Heart left ventricle (tissue), 13 donors: ENCODE measurements around the gene LMNTD2.

ENCODE experiments used
- CTCF ChIP-seq, 12 donors: fragments of 200-600 bp; sonication (generic) in 4 of 12; IDR thresholded peaks; one replicate each; pipeline versions ENCODE4 v1.5.0 to v1.8.0; 2018 to 2022; ENCODE audit warnings: antibody characterized with exemption in 12 of 12, mild to moderate bottlenecking in 5 of 12
- POLR2A ChIP-seq, 2 donors: fragments of 450-650 bp; IDR thresholded peaks; one replicate each; pipeline ENCODE4 v1.6.1; 2017; ENCODE audit warnings: antibody characterized with exemption in 2 of 2, mild to moderate bottlenecking in 2 of 2, moderate library complexity in 2 of 2
- donor health status: ischemic (EF 13 %, LVEDD 7.1; RV severe dilation, severe dysfunction).
- donor health status: DM: no; HTN: yes; CAD: no.
- donor health status: DM: no; HTN: no; CAD: no.
- donor health status: ischemic (EF 25% LVEDD 6.9; RV normal size, moderate dysfunction).
- donor health status: ischemic (EF 25% LVEDD 5.7; RV mildly dilated, moderate dysfunction).
- donor health status: ischemic (EF 35%, LVEDD 5.7; RV mildly dilated, moderate dysfunction).
- donor health status: nonischemic (EF 11% LVEDD 7.7; RV severe dilation, severe dysfunction).
- donor health status: DM: yes; HTN: yes; CAD: no.
- donor health status: PGD.
- donor health status: ischemic (EF 29% LVEDD 5.4; RV normal size, mild dysfunction).
- donor health status: nonischemic (EF 23%, LVEDD 6.1; RV moderate dilation, normal function).

- no peak for TF ChIP-seq POLR2A (IDR thresholded peaks at IDR 0.05)
- TF ChIP-seq CTCF (IDR thresholded peaks at IDR 0.05), result no peak
Observed at GRCh38 chr11:532527-532985, 28.0 kb downstream of the LMNTD2 start.
